Measurements from ENCODE around the gene SMYD4.

The SMYD4 gene, protein sequence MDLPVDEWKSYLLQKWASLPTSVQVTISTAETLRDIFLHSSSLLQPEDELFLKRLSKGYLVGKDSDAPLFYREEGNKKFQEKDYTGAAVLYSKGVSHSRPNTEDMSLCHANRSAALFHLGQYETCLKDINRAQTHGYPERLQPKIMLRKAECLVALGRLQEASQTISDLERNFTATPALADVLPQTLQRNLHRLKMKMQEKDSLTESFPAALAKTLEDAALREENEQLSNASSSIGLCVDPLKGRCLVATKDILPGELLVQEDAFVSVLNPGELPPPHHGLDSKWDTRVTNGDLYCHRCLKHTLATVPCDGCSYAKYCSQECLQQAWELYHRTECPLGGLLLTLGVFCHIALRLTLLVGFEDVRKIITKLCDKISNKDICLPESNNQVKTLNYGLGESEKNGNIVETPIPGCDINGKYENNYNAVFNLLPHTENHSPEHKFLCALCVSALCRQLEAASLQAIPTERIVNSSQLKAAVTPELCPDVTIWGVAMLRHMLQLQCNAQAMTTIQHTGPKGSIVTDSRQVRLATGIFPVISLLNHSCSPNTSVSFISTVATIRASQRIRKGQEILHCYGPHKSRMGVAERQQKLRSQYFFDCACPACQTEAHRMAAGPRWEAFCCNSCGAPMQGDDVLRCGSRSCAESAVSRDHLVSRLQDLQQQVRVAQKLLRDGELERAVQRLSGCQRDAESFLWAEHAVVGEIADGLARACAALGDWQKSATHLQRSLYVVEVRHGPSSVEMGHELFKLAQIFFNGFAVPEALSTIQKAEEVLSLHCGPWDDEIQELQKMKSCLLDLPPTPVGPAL

DNA sequence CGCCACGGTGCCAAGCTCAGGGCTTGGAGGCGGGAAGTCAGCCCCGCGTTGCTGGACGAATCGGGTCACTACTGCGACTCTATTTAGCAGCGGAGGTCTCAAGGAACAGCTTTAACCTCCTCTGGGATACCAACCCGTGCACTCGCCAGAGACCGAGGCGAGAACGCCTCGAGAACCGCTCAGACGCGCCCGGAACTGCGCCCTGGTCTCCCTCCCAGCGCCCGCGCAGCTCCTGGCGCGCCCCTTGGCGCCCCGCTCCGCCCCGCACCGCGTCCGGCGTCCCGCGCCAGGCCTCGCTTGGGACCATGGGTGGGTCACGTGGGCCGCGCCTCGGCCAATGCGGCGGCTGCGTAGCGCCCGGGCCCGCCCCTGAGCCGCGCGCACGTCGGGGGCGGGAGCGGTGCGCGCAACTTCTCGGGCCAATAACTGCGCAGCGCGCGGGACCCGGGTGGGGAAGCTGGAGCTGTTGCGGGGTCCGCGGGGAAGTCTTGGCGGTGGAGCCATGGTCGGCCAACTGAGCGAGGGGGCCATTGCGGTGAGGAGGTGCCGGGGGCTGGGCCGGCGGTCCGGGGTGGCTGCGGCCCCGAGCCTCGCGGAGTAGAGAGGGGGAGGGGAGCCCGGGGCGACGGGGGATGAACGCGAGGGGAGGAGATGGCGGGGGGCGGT lies at the start of gene SMYD4, which contains the start of gene RPA1:
Gene SMYD4, minus strand, starts transcription at position 311 of the 666 bp plus-strand sequence. CDS start 1,908 bp downstream, outside the sequence.
Gene RPA1, plus strand, starts transcription at position 414 of the 666 bp plus-strand sequence. Its CDS starts 89 bp downstream, at position 503.
- peak; percentile 91 for DNase-seq (ENCODE audit: low spot score)
- peak within 1 kb of the TSS; percentile 89 for H3K4me3 ChIP-seq
- TF ChIP-seq, protein P1, sequence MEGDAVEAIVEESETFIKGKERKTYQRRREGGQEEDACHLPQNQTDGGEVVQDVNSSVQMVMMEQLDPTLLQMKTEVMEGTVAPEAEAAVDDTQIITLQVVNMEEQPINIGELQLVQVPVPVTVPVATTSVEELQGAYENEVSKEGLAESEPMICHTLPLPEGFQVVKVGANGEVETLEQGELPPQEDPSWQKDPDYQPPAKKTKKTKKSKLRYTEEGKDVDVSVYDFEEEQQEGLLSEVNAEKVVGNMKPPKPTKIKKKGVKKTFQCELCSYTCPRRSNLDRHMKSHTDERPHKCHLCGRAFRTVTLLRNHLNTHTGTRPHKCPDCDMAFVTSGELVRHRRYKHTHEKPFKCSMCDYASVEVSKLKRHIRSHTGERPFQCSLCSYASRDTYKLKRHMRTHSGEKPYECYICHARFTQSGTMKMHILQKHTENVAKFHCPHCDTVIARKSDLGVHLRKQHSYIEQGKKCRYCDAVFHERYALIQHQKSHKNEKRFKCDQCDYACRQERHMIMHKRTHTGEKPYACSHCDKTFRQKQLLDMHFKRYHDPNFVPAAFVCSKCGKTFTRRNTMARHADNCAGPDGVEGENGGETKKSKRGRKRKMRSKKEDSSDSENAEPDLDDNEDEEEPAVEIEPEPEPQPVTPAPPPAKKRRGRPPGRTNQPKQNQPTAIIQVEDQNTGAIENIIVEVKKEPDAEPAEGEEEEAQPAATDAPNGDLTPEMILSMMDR (IDR thresholded peaks at IDR 0.05) = no peak
- peak within 1 kb of the TSS; percentile 80 to 93 for H3K27ac ChIP-seq

DNA sequence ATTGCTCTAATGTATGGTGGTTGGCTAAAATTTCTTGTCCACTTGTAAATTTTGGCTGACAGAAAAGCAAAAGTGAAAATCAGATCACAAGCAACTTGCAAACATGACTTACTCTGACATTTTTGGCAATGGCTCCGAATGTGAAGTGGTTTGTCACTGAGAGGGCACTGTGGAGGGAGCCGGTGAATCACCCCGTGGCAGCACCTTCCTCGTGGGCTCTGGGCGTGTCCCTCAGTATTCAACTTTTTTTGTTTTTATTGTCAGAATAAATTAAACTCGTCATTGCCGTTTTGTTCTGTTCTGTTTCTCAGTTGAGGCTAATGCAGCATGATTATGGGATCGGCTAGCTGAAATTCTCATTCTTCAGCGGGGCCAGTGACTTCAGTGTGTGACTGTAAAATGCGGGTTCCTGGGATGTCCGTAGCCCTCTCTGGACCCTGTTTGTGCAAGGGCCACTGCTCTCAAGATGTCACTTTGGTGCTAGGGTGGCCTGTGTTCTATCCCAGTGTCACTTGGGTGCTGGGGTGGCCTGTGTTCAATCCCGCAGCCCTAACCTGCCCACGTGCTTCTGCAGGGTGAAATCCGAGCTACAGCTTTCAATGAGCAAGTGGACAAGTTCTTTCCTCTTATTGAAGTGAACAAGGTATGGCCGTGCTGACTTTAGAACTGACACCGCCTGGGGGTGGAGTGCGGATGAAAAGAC lies 48.9 kb upstream of the SMYD4 start:
- Histone ChIP-seq H3K27ac (no peak overlapping the region), H3K4me3 (no peak overlapping the region)
- no peak for DNase-seq (ENCODE audit: low spot score)
- TF ChIP-seq, protein P1 (IDR thresholded peaks at IDR 0.05) = no peak

DNA sequence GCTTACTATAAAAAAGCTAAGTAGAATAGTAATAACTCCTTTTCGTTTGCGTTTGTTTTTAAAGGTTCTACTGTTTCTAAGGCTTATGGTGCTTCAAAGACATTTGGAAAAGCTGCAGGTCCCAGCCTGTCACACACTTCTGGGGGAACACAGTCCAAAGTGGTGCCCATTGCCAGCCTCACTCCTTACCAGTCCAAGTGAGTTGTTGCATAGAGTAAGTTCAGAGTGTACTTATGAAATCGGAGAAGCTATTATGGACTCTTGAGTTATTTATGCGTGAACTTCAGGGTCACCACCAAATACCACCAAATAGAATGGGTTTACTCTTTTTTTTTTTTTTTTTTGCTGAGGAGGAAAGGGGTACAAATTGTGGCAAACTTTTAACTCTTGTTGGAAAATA lies 45.9 kb upstream of the SMYD4 start:
- TF ChIP-seq, protein P1 (IDR thresholded peaks at IDR 0.05) = no peak
- H3K4me3 ChIP-seq = no peak overlapping the region
- no peak overlapping the region for H3K27ac ChIP-seq
- no peak for DNase-seq (ENCODE audit: low spot score)

DNA sequence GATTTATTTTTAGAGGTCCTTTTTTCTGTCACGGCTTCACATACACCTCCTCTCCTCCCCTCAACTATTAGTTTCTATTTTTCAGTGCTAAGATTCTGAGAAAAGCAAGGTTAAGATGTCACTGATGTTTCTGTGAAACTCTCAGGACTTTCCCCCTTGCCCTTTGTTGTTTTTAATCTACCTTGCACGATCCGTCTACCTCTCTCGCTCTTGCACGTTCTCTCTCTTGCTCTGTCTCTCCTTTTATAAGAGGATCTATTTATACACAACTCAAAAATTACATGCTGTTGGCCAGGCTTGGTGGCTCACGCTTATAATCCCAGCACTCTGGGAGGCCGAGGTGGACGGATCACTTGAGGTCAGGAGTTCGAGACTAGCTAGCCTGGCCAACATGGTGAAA lies 43.7 kb upstream of the SMYD4 start:
- TF ChIP-seq, protein P1 (IDR thresholded peaks at IDR 0.05) = no peak
- H3K27ac ChIP-seq = no peak overlapping the region
- H3K4me3 ChIP-seq = no peak overlapping the region
- DNase-seq (ENCODE audit: low spot score) = no peak

DNA sequence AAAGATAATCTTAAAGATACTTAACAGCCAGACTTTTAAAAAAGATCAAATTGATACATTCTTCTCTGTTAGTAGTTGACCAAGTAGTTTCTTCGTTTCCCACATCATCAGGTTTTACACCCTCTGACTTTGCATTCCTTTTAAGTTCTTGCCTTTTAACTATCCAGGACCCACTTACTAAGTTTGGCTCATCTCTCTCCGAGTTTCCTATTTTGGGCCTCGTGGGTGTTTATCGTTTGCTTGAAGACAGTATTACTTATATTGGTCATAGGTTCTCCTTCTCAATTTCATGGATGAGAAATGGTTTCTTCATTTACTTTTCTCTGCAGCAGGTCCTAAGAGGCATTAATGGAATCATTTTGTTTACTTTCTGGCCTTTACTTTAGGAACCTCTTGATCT lies 43.3 kb upstream of the SMYD4 start:
- no peak overlapping the region for H3K4me3 ChIP-seq

DNA sequence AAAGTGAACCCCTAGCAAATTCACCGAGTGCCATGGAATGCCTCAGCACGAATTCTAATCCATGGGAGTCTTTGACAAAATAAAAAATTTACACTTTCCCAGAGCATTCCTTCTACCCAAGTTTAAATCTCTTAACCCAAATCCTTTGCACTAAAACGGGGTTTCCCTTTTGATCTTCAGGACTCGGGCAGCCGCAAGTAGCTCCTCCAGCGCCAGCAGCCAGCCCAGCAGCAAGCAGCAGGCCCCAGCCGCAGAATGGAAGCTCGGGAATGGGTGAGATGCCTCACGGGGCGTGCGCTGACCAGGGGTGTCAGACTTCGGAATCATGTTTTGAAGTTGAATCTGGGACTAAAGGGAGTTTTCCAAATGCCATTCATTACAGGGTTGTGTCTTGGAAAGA lies 42.6 kb upstream of the SMYD4 start:
- no peak overlapping the region for H3K27ac ChIP-seq
- H3K4me3 ChIP-seq = no peak overlapping the region
- TF ChIP-seq, protein P1 (IDR thresholded peaks at IDR 0.05) = no peak
- DNase-seq (ENCODE audit: low spot score) = no peak

More for the DNA sequence above, 43.3 kb upstream of the SMYD4 start:
- TF ChIP-seq, protein P1 (IDR thresholded peaks at IDR 0.05) = no peak
- H3K27ac ChIP-seq = no peak overlapping the region
- no peak for DNase-seq (ENCODE audit: low spot score)

Measured in coronary artery (tissue), 2 donors.